Measurements from ENCODE around the gene SKI. TPM values are rescaled to one million over a fixed set of nuclear protein-coding genes. Genes with fewer than 3 reads are reported as not detected.

SKI gene
- total RNA-seq (ENCODE audit: low replicate concordance): 28.1 and 36.6 TPM in 2 replicates

- TF ChIP-seq CTCF (IDR thresholded peaks at IDR 0.05; ENCODE audit: insufficient read depth, low read length): no peak
- no peak for DNase-seq (ENCODE audit: low read depth)
- peak within 1 kb of the TSS; percentile 88 for H3K4me3 ChIP-seq (ENCODE audit: low read depth, low read length)
Measured at GRCh38 chr1:2228157-2228594, at the start of gene SKI. SKI (plus strand) TSS chr1:2228319; CDS start chr1:2228767, 448 bp downstream.

- DNase-seq (ENCODE audit: low read depth): no peak
- H3K4me3 ChIP-seq (ENCODE audit: low read depth, low read length): no peak overlapping the region
- no peak for TF ChIP-seq CTCF (IDR thresholded peaks at IDR 0.05; ENCODE audit: insufficient read depth, low read length)
Measured at GRCh38 chr1:2178875-2179274, 49.2 kb upstream of the SKI start.

- no peak for DNase-seq (ENCODE audit: low read depth)
- no peak for TF ChIP-seq CTCF (IDR thresholded peaks at IDR 0.05; ENCODE audit: insufficient read depth, low read length)
- no peak overlapping the region for H3K4me3 ChIP-seq (ENCODE audit: low read depth, low read length)
Measured at GRCh38 chr1:2179283-2180013, 48.7 kb upstream of the SKI start.

GRCh38 chr1:2180297-2181245, 47.5 kb upstream of the SKI start:
- TF ChIP-seq CTCF (IDR thresholded peaks at IDR 0.05; ENCODE audit: insufficient read depth, low read length): no peak
- H3K4me3 ChIP-seq (ENCODE audit: low read depth, low read length): no peak overlapping the region
- no peak for DNase-seq (ENCODE audit: low read depth)

GRCh38 chr1:2181271-2181670, 46.8 kb upstream of the SKI start:
- H3K4me3 ChIP-seq (ENCODE audit: low read depth, low read length): no peak overlapping the region
- DNase-seq (ENCODE audit: low read depth): no peak
- TF ChIP-seq CTCF (IDR thresholded peaks at IDR 0.05; ENCODE audit: insufficient read depth, low read length): no peak

GRCh38 chr1:2181752-2182151, 46.4 kb upstream of the SKI start:
- TF ChIP-seq CTCF (IDR thresholded peaks at IDR 0.05; ENCODE audit: insufficient read depth, low read length): no peak
- H3K4me3 ChIP-seq (ENCODE audit: low read depth, low read length): no peak overlapping the region
- DNase-seq (ENCODE audit: low read depth): no peak
